Inflammatory macrophage treated with lipopolysaccharide for 4 hours (primary cell): Measurements from ENCODE around the gene G0S2.

Experiments used
- DNase-seq: peaks from one replicate; pipeline ENCODE4 v3.0.0-alpha.2; 2020

Gene G0S2, protein sequence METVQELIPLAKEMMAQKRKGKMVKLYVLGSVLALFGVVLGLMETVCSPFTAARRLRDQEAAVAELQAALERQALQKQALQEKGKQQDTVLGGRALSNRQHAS

DNA sequence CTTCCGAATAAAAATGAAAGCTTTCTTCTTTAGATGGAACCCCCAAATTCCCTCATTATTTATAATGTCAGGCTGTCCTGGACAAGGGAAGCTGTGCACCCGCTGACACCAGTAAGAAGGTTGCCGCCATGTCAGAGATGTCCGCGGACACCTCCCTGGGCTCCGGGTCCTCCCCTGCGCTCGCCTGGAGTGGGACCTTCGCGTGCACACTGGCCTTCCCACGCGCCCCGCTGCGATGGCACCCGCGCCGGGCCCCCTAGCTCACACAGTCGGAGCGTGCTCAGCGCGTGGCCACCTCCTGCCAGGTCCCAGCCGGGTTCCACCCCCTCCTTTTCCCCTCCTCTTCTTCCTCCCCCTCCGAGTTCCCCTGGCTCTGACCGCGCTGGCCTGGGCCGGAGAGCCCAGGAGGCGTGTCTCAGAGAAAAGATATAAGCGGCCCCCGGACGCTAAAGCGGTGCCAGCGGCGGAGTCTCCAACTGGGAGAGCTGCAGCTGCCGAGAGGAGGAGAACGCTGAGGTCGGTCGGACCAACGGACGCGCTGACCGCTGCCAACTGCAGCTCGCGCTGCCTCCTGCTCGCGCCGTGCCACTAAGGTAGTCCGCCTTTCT lies at the start of gene G0S2:
Gene G0S2 (plus strand): TSS at position 456 of the 608 bp plus-strand sequence. CDS start 273 bp downstream, outside the sequence.
- DNase-seq: peak; percentile 73

DNA sequence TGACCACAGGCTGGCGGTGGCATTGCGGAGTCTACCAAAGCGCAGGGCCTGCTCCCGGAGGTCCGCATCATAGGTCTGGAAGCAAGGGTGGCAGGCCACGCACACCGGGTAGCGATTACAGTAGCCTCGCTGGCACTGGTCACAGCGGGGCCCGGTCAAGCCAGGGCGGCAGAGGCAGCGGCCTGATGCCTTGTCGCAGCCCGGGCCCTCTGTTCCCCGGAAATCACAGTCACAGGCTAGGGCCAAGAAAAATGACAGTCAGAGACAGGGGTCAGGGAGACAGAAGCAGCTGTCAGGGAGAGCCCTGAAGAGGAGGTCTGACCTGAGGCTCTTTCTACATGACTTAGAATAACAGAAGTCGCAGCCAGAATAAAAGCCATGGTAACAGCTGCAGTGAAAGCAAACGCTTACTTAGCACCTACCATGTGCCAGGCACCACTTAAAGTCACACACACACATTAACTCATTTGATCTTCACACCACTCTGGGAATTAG lies 49.4 kb upstream of the G0S2 start:
- DNase-seq: no peak

DNA sequence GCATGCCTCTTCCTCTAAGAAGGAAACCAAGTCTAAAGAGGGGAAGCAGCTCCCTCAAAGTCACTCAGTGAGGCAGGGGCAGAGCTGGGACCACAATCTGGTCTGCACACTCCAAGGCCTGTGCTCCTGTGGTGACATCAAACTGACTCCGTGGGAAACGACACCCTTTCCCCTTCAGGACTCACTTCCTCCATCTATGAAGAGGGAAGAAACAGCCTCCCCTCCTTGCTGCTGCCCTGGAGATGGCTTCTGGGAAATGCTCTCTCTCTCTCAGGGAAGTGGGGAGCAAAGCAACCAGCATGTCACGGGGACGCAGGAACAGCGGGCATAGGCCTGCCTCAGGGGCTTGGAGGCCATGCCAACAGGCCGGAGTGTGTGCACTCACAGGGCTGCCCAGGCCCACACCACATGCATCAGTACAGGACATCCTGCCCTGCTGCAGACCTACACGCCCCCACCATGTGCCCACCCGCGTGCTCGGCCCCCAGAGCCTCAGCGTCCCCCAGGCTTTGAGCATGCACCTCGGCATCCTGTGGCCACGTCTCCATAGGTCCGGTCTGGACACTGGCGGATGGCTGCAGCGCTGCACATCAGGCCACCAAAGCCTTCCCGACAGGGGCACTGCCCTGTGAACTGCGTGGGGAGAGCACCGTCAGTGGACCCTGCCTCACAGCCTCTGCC lies 48.7 kb upstream of the G0S2 start:
- DNase-seq: peak; percentile 86

DNA sequence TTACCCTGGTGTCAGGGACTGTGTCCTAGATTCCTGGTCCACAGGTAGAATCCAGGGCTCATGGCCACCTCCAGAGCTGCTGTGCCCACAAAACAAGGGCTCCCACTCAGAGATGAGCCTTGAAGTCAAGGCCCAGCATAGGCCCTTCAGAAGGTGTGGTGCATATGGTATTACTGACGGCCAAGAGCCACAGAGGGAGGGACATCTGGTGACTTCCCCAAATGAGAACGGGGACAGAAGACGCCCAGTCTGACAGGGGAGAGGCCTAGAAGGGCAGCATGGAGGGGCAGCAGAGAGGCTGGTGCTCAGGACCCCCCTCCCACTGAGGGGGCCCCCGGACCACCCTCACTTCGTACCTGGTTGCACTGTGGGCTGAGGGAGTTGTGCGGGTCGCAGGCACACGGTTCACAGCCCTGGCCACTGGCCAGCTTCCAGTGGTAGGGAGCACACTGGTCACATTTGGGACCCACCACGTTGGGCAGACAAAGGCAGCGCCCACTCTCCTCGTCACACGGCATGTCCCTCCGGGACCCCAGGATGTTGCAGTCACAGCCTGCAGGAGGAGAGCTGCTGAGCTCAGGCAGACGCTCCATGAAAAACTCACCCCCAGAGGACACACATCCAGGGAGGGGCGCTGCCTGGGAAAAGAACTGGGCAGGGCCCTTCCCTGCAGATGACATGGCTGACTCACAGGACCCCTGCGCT lies 48.0 kb upstream of the G0S2 start:
- DNase-seq: peak; percentile 69

DNA sequence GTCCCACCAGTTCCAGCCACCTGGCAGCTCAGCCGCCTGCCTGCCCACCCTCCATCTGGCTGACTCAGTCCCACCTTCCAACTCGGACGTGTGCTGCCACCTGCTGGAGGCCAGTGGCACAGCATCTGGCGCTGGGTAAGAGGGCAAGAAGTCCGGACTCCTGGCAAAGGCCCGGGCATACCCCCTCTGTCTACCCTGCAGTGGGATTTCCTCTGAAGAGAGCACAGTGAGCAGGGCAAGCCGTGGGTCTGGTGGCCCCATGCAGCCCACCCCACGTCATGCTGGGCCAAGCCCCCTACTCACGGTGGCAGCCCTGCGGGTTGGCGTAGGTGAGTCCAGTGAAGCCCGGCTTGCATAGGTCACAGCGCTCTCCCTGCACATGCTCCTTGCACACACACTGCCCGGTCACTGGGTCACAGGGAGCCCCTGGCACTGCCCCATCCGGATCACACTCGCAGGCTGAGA lies 47.4 kb upstream of the G0S2 start:
- DNase-seq: peak; percentile 70

DNA sequence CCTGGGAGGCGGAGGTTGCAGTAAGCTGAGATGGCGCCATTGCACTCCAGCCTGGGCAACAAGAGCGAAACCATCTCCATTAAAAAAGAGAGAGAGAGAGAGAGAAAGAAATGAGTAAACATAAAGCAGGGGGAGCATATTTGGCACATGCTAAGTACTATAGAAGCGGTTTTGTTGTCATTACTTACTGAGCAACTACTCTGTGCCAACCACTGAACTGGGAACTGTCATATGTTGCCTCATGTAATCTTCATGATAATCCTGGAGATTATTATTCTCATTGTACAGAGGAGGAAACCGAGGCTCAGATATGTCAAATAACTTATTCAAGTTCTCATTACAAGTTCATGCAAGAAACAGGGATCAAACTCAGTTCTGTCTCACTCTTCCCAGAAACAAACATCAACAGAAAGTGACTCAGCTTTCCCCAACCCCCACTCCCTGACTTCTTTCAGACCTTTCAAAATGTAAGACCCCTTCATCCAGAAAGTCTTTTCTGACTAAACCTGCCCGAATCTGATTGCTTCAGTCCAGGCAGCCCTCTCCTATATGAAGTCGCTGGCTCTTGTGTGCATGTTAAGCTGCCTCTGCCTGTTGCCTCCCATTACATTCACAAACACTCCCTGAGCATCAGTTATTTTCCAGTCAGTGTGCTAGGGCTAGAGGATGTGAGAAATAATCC lies 46.5 kb upstream of the G0S2 start:
- DNase-seq: no peak

DNA sequence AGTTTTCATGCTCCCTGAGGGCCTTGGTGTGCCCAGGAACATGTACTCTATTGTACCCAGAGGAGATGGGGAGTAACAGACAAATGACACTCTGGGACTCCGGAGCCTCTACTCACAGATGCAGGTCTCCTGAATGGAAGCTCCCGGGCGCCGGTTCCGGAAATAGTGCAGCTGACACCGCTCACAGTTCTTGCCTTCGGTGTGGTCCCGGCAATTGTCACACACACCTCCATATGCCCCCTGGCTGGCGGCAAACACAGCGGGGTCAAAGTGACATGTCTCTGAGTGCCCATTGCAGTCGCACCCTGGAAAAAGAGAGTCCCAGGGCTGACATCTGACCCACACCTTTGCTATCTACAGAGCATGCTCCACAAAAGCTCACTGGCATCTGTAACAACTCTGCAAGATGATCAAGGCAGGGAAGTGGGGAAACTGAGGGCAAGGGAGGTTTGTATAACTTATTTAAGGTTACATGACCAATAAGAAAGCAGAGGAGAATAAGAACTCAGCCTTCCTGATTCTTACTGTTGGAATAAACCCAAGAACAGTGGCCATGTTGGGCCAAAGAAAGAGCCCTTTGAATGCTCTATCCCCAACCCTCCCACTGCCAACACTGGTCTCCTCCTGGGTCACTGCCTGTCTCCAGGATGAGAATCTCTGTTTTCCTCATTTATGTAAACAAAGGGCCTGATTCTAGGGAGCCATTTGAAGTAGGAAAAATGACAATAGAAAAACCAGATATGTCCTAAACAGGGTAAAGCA lies 45.4 kb upstream of the G0S2 start:
- no peak for DNase-seq

DNA sequence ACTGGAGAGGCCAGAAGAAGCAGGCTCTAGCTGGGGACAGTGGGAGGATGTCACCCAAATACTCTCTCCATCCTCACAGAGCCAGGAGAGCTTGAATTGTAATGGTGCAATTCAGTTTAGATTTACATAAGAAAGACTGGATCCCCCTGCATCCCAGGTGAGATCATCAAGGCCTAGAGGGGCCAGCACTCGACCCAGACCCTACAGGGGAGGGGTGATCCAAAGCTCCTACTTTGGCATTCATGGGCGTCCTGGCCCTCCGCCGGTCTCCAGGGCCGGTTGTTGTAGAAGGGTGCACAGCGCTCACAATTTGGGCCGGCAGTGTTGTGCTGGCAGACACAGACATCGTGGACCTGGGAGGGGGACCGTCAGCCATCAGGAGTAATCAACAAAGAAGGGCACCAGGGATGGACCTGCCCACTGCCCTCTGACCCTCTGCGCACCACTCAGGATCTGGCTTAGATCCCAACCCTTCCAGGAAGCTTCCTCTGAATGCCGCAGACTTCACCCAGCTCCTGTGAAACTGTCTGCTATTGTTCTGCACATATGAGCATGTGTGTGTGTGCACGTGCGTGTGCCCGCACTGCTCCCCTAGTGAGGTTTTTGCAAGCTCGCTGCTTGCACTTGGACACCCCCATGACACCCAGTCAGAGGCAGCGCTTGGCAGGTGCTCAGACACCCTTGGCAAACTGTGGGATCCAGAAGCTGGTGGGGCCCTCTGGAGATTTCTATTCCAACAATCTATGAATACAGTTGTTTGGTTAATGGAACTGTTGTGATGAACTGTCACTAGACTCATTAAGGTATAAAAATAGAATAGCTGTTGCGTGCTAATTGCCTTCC lies 44.6 kb upstream of the G0S2 start:
- DNase-seq: no peak

DNA sequence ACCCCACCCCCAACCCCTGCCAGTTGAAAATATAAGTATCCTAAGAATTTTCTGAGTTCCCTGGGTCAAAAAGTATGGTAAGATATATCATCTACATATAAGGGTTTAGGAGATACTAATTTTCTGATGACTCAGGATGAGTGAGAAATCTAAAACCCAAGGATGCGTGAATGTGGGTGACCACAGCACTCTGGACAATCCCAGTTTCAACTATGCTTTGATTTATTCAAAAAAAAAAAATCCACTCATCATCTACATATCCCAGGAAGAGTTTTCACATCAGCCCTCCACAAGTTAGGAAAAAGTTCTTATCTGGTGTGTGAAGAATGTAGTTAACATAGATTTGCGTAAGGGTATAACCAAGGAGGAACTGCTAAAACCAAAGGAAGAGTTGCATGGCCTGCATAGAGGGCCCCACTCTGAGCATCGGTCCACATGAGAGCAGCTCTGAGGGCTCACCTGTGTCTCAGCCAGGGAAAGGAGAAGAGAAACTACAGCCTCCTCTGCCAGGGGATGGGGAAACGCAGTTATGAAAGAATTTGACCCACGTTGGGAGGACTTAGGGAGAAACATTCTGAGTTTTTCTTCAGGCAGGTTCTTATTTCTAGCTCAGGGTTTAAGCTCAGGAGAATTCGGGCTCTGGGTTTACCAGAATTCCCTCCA lies 41.7 kb upstream of the G0S2 start:
- no peak for DNase-seq

DNA sequence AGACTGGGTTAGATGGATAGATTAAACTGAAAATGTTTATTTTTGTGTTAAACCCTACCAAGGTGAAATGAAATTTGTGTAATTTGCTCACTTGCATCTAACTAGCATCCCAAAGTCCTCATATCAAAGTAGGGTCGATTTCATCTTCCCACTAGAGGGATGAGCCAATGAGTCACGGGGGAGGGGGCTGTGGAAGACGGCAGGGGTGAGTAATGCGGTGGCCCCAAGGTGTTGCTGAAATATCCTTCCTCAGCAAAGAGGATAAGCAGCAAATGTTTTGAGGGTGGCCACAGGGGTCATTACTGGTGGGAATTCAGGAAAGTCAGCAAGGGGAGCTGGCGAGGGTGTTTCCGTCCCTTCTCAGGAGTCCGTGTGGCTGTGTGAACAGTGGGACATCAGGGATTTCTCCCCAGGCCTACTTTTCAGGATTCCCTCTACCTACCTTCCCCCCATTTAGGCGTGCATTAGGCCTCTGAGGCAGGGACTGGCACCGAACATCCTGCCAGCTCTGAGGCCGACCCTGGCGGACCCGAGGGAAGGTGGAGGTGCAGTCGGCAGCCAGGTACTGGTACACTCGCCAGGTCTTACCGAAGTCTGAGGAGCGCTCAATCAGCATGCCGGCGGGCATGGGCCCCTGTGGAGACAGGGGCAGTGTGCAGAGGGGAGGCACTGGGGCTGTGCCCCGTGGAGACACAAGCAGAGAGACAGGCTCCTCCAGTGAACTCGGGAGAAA lies 41.0 kb upstream of the G0S2 start:
- no peak for DNase-seq

DNA sequence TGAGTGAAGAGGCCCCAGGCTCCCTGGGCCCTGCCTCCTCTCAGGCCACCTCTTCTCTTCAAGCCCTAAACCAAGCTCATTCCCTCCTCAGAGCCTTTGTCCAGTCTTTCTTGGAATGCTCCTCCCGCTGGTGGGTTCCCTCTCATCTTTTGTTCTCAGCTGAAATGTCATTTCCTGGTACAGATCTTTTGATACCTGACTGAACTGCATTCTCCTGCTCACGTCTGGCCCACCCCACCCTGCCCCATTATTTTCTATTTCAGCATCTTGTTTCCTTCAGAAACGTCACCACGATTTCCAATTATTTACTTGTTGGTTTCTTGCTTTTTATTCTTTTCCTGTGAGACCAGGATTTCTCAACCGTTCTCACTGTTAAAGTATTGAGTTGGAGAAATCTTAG lies 39.4 kb upstream of the G0S2 start:
- no peak for DNase-seq

DNA sequence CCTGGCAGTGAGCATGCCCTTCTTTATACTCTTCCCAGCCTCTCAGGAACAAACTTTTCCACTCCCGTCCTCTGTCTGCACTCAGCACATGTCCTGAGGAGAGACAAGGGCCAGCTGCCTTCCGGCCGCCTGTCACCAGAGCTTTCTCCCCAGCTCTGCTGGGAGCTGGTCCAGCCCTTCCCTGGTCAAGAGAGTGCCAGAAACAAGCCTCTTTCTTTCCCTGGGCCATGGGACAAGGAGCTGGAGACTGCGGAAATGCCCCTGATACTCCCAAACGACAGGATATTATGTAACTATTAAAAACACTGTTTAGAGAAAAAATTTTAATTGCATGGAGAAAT lies 33.4 kb upstream of the G0S2 start:
- DNase-seq: no peak

DNA sequence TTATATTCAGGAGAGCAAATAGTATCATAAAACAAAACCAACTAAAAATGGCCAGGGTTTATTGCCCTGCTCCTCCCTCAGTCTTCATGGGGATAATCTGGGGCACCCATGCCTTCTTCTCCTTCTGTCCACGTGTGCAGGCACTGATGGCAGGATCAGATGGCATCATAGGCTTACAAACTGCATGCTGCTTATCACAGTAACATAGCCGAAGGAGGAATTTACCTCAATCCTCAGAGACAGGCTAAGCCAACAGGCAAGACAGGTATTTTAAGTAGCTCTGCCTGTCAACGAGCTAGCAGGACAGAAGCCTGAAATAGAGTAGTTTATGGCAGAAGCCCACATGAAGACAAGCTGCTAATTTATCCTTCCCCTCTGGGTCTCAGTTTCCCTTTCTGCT lies 32.4 kb upstream of the G0S2 start:
- DNase-seq: no peak

DNA sequence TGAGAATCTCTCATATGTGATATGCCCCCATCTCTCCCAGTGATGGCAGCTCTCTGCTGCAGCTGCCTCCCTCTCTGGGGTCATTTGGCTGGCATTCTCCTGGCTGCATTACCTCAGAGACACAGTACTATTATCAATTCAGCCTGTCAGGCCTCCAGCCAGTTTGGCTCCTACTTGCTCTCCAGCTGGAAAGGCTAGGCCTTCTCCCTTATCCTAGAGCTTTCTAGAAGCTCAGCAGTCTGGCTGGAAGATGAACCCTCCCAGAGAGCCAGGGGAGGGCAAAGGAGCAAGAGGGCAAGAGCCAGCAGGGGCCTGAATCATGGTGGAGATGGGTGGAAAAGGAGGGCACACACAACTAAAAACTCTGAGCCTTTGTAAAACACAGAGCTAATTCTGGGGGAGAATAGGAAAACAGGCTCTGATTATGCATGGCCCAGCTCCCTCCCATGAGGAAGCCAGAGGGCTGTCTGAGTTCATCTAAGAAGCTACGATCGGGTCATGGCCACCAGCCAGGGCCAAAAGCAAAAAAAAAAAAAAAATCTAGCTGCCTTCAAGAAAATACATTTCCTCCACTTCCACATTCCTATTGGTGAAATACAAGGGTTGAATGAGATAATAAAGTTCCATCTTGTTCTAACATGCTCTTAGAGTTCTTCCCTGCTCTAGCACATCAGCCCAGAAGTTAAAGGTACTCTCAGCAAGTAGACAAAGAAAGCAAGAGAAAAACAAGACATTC lies 31.8 kb upstream of the G0S2 start:
- no peak for DNase-seq

DNA sequence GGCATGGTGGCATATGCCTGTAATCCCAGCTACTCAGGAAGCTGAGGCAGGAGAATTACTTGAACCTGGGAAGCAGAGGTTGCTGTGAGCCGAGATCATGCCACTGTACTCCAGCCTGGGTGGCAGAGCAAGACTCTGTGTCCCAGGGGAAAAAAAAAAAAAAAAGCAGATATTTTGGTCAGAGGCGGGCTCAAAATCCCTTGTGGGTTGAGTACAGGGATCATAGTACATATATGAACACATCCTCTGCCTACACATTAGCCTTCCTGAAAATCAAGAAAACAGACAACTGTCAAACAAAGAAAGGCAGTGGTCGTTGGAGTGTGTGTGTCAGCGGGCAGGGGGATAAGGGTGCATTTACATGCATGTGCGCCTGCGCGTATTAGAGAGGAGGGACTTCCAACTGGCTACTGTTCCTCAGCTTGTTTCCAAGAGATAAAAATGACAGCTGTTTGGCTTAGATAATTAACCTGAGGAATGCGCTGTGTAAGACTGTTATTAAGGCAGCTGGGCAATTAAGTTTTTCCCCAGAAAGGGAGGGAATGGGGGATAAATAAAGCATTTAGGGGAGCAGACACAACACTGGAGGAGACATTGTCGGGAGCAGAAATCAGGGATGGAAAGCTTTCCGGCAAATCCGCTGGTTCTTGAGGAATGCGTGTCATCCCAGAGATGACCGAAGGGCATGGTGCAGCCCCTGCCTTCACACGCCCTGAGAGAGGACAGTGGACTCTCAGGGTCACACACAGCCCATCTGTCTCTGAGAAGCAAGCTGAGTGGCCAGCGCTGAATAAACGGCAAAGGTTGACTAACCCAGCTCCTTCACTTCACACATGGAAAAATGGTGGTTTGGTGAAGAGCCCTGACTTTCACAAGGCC lies 29.4 kb upstream of the G0S2 start:
- DNase-seq: no peak

DNA sequence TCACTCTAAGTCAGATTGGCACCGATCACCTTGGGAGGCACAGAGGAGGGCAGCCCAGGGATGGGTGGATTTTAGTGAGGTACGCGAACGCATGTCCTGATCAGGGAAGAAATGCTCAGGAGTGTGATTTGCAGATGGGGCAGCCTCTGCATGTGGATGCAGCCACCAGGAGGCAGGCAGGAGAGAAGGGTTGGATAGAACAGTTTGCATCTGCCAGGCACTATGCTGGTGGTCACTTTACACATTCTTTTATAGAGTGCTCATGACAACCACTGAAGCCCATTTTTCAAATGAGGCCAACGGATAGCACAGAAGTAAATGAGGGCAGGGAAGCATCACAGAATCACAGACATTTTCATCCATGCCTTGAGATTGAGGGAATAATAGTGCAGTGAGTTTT lies 28.7 kb upstream of the G0S2 start:
- DNase-seq: no peak

DNA sequence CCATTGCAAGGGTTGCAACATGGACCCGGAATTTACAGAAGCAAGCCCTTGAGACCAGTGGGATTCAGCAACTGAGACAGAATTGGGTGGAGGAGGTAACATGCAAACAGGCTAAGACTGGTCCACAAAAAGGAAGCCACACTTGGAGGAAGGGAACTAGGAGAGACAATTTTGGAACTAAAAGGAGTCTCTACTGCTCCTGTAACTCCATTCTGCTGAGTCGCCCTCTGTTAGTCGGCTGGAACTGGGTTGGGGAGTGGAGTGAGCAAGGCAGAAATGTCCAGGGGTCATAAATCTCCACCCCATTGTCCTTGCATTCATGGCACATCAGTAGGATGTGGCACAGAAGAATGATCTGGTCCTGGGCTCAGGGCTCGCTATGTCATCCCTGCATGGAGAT lies 28.1 kb upstream of the G0S2 start:
- peak; percentile 66 for DNase-seq

DNA sequence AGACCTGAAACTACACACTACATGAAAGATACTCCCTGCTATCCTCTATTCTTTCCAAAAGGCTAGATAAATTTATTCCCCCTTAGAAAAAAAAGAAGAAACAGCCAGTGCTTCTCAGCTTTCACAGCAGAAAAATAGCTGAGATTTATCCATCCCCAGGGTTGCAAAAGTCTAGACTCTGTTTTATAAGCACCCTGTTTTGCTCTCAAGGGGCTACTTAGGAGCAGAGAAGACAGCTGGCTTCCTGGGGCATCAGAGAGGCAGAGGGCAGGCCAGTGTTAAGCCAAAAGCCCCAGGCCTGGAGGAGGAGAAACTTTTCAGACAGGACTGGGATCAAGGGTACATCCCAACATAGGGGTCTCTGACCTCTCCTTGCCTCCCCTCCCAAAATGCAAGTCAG lies 26.9 kb upstream of the G0S2 start:
- DNase-seq: no peak
